H9 (cell line): ENCODE measurements around the gene CSTPP1. TPM values are rescaled to one million over a fixed set of nuclear protein-coding genes. Genes with fewer than 3 reads are reported as not detected.

Experiments
- DNase-seq: peaks from one replicate; pipeline ENCODE4 v3.0.0-alpha.2; 2017
- H2AFZ ChIP-seq: one replicate; pipeline ENCODE4 v1.6.1; 2013; ENCODE audit warnings: mild to moderate bottlenecking, low read length, control low read depth, moderate library complexity
- H2AK5ac ChIP-seq: 2 replicates; pipeline ENCODE4 v1.6.1; 2013; ENCODE audit warnings: low read length, control low read depth, mixed read lengths; ENCODE audit not compliant: insufficient read length
- H2BK120ac ChIP-seq: one replicate; pipeline ENCODE4 v1.6.1; 2013; ENCODE audit warnings: low read depth, mild to moderate bottlenecking, low read length, control low read depth, inconsistent platforms; ENCODE audit not compliant: poor library complexity, severe bottlenecking
- H2BK12ac ChIP-seq: 2 replicates; pipeline ENCODE4 v1.6.1; 2013; ENCODE audit warnings: low read length, control low read depth, mixed read lengths, low read depth; ENCODE audit not compliant: insufficient read length
- H2BK15ac ChIP-seq: 2 replicates; pipeline ENCODE4 v1.6.1; 2013; ENCODE audit warnings: low read depth, low read length, control low read depth
- H2BK20ac ChIP-seq: one replicate; pipeline ENCODE4 v1.6.1; 2013; ENCODE audit warnings: low read depth, mild to moderate bottlenecking, low read length, control low read depth, inconsistent platforms; ENCODE audit not compliant: poor library complexity, severe bottlenecking
- H2BK5ac ChIP-seq: 2 replicates; pipeline ENCODE4 v1.6.1; 2013; ENCODE audit warnings: low read length, control low read depth, mixed read lengths; ENCODE audit not compliant: insufficient read length
- H3K14ac ChIP-seq: 2 replicates; pipeline ENCODE4 v1.6.1; 2013; ENCODE audit warnings: low read length, control low read depth; ENCODE audit not compliant: insufficient read depth
- H3K18ac ChIP-seq: 2 replicates; pipeline ENCODE4 v1.6.1; 2013; ENCODE audit warnings: low read depth, mild to moderate bottlenecking, mixed read lengths, low read length, control low read depth; ENCODE audit not compliant: insufficient read length
- H3K23ac ChIP-seq: 2 replicates; pipeline ENCODE4 v1.6.1; 2013; ENCODE audit warnings: low read length, control low read depth, mixed read lengths, low read depth; ENCODE audit not compliant: insufficient read length
- H3K23me2 ChIP-seq: 2 replicates; pipeline ENCODE4 v1.6.1; 2013; ENCODE audit warnings: low read depth, mild to moderate bottlenecking, mixed read lengths, low read length, control low read depth; ENCODE audit not compliant: insufficient read length, poor library complexity, severe bottlenecking
- H3K27ac ChIP-seq: 2 replicates; pipeline ENCODE4 v1.5.1; 2013; ENCODE audit warnings: low read length, control low read depth, mixed read lengths, low read depth; ENCODE audit not compliant: insufficient read length
- H3K27me3 ChIP-seq: 2 replicates; pipeline ENCODE4 v1.6.1; 2013; ENCODE audit warnings: low read length, control low read depth, inconsistent platforms; ENCODE audit not compliant: insufficient read depth
- H3K4ac ChIP-seq: 2 replicates; pipeline ENCODE4 v1.6.1; 2013; ENCODE audit warnings: low read depth, mild to moderate bottlenecking, control low read depth, inconsistent platforms, low read length, moderate library complexity
- H3K4me1 ChIP-seq: 2 replicates; pipeline ENCODE4 v1.6.1; 2013; ENCODE audit warnings: low read length, control low read depth, inconsistent platforms; ENCODE audit not compliant: insufficient read depth
- H3K4me2 ChIP-seq: 2 replicates; pipeline ENCODE4 v1.6.1; 2013; ENCODE audit warnings: low read length, control low read depth, mixed read lengths; ENCODE audit not compliant: insufficient read length, insufficient read depth
- H3K56ac ChIP-seq: 2 replicates; pipeline ENCODE4 v1.6.1; 2013; ENCODE audit warnings: low read depth, mild to moderate bottlenecking, mixed read lengths, low read length, control low read depth; ENCODE audit not compliant: insufficient read length
- H3K79me1 ChIP-seq: 2 replicates; pipeline ENCODE4 v1.6.1; 2013; ENCODE audit warnings: low read depth, mild to moderate bottlenecking, moderate library complexity, low read length, control low read depth, inconsistent platforms; ENCODE audit not compliant: insufficient read depth, poor library complexity, severe bottlenecking
- H3K79me2 ChIP-seq: 2 replicates; pipeline ENCODE4 v1.6.1; 2013; ENCODE audit warnings: low read length, control low read depth, inconsistent platforms; ENCODE audit not compliant: insufficient read depth
- H3K9ac ChIP-seq: 2 replicates; pipeline ENCODE4 v1.6.1; 2013; ENCODE audit warnings: low read length, control low read depth, mixed read lengths; ENCODE audit not compliant: insufficient read length; ENCODE audit errors: extremely low read depth
- H3K9me3 ChIP-seq: one replicate; pipeline ENCODE4 v1.6.1; 2013; ENCODE audit warnings: low read depth, low read length, inconsistent platforms; ENCODE audit not compliant: control insufficient read depth
- H3T11ph ChIP-seq: one replicate; pipeline ENCODE4 v1.6.1; 2013; ENCODE audit warnings: mild to moderate bottlenecking, low read length, control low read depth, inconsistent platforms
- H4K20me1 ChIP-seq: one replicate; pipeline ENCODE4 v1.6.1; 2013; ENCODE audit not compliant: control insufficient read depth, insufficient read length, insufficient read depth
- H4K5ac ChIP-seq: 2 replicates; pipeline ENCODE4 v1.6.1; 2013; ENCODE audit warnings: low read depth, mild to moderate bottlenecking, mixed read lengths, low read length, control low read depth; ENCODE audit not compliant: insufficient read length
- H4K8ac ChIP-seq: replicated peaks from 2 replicates; pipeline ENCODE4 v1.6.1; 2013; ENCODE audit warnings: low read length, control low read depth, mixed read lengths, low read depth; ENCODE audit not compliant: insufficient read length
- H4K91ac ChIP-seq: 2 replicates; pipeline ENCODE4 v1.6.1; 2013; ENCODE audit warnings: low read depth, mild to moderate bottlenecking, moderate library complexity, mixed read lengths, low read length, control low read depth; ENCODE audit not compliant: insufficient read length
- H3K27ac Mint-ChIP-seq, 3 experiments: 2 replicates in 2 of 3; 3 replicates in 1 of 3; pipeline ENCODE4 v1.8.0; 2020 to 2021; ENCODE audit warnings: mixed read lengths in 3 of 3, mild to moderate bottlenecking in 1 of 3, moderate library complexity in 1 of 3
- H3K27me3 Mint-ChIP-seq: 2 replicates; pipeline ENCODE4 v1.8.0; 2021; ENCODE audit warnings: low read depth, mild to moderate bottlenecking, moderate library complexity, mixed read lengths
- H3K36me3 Mint-ChIP-seq, 3 experiments: 2 replicates in 2 of 3; 3 replicates in 1 of 3; pipeline ENCODE4 v1.8.0; 2020 to 2021; ENCODE audit warnings: low read depth in 3 of 3, mixed read lengths in 3 of 3; ENCODE audit not compliant: insufficient read depth in 1 of 3
- H3K4me1 Mint-ChIP-seq, 2 experiments: 2 replicates each; pipeline ENCODE4 v1.8.0; 2020; ENCODE audit warnings: mixed read lengths in 2 of 2
- H3K4me3 Mint-ChIP-seq, 2 experiments: 2 replicates in 1 of 2; 3 replicates in 1 of 2; pipeline ENCODE4 v1.8.0; 2020 to 2021; ENCODE audit warnings: mild to moderate bottlenecking in 2 of 2, mixed read lengths in 2 of 2, moderate library complexity in 1 of 2
- H3K9me3 Mint-ChIP-seq, 2 experiments: 2 replicates in 1 of 2; 3 replicates in 1 of 2; pipeline ENCODE4 v1.8.0; 2020; ENCODE audit warnings: mild to moderate bottlenecking in 2 of 2, mixed read lengths in 2 of 2, moderate library complexity in 1 of 2
- WGBS: extraction: QIAGEN DNeasy Blood & Tissue Kit; methylation state at CpG from one replicate; pipeline ENCODE4 v1.1.7; 2013; ENCODE audit warnings: missing lambda C conversion rate, low lambda C conversion rate, mixed read lengths; ENCODE audit not compliant: insufficient read length; ENCODE audit errors: extremely low coverage; 5-methylcytosine and 5-hydroxymethylcytosine counted together
- total RNA-seq: library from RNA; stranded (reverse); gene quantifications from 2 replicates; pipeline ENCODE4 v1.2.1, GENCODE V29; 2021
- TF ChIP-seq, protein P1 (sequence below): fragments of 200-600 bp; sonication (generic); conservative IDR thresholded peaks from 3 replicates; pipeline ENCODE4 v1.8.0; 2021; ENCODE audit warnings: antibody characterized with exemption, mild to moderate bottlenecking

CSTPP1 gene
- total RNA-seq, 1 experiment from 2014 or later: 21.2 TPM

DNA sequence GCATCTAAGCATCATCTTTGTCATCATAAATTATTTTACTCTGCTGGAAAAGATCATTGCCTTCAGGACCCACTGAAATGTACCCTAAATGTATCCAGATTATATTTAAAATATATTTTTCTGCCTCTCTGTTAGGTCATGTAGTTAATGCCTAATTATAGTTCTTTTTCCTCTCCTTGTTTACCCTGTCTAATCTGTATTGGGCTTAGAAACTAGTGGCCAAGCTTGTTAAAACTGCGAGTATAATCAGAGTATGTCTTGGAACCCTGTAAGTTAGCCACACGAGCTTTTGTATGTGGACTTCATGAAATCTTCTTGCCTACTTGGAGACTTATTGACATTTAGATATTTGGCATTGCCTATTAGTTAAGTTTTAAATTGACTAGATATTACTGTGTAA lies 184.5 kb downstream of the CSTPP1 start:
- Mint-ChIP-seq H3K27ac (no peak overlapping the region), H3K4me3 (no peak overlapping the region), H3K9me3 (peaks cover 3 to 10% of the 10 kb centered on the region in 2 experiments; a peak in 2 of 5 replicates), H3K27me3 (peaks cover 3% of the 10 kb centered on the region; the same call in 1 of the 2 replicates), H3K36me3 (peaks cover 0 to 4% (median 0%) of the 10 kb centered on the region in 3 experiments; a peak in 3 of 7 replicates), H3K4me1 (peaks cover 9% of the 10 kb centered on the region in 2 experiments; a peak in 3 of 4 replicates)
- H3K4me2 ChIP-seq: no peak overlapping the region
- TF ChIP-seq, protein P1, sequence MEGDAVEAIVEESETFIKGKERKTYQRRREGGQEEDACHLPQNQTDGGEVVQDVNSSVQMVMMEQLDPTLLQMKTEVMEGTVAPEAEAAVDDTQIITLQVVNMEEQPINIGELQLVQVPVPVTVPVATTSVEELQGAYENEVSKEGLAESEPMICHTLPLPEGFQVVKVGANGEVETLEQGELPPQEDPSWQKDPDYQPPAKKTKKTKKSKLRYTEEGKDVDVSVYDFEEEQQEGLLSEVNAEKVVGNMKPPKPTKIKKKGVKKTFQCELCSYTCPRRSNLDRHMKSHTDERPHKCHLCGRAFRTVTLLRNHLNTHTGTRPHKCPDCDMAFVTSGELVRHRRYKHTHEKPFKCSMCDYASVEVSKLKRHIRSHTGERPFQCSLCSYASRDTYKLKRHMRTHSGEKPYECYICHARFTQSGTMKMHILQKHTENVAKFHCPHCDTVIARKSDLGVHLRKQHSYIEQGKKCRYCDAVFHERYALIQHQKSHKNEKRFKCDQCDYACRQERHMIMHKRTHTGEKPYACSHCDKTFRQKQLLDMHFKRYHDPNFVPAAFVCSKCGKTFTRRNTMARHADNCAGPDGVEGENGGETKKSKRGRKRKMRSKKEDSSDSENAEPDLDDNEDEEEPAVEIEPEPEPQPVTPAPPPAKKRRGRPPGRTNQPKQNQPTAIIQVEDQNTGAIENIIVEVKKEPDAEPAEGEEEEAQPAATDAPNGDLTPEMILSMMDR: no peak
- H4K5ac ChIP-seq: no peak overlapping the region
- H3K14ac ChIP-seq: no peak overlapping the region
- no peak overlapping the region for H2AK5ac ChIP-seq
- H3K4ac ChIP-seq: no peak overlapping the region
- no peaks in the 10 kb centered on the region for H3K79me2 ChIP-seq
- no peak overlapping the region for H3K56ac ChIP-seq
- H2BK12ac ChIP-seq: no peak overlapping the region
- H3K9ac ChIP-seq: no peak overlapping the region
- no peak overlapping the region for H4K8ac ChIP-seq
- H4K20me1 ChIP-seq: no peaks in the 10 kb centered on the region
- no peak overlapping the region for H2BK15ac ChIP-seq
- H4K91ac ChIP-seq: no peak overlapping the region
- H3K4me1 ChIP-seq: no peaks in the 10 kb centered on the region; the same call in 1 of the 2 replicates
- no peaks in the 10 kb centered on the region for H3K9me3 ChIP-seq
- no peak overlapping the region for H3T11ph ChIP-seq
- no peak overlapping the region for H2BK5ac ChIP-seq
- WGBS: no CpG with 5 or more reads among the region's 2 CpGs
- no peaks in the 10 kb centered on the region for H3K27me3 ChIP-seq
- H2BK20ac ChIP-seq: no peak overlapping the region
- no peak overlapping the region for H2AFZ ChIP-seq
- H3K79me1 ChIP-seq: no peaks in the 10 kb centered on the region
- no peak overlapping the region for H3K23ac ChIP-seq
- DNase-seq: no peak
- H3K27ac ChIP-seq: no peak overlapping the region
- H2BK120ac ChIP-seq: no peak overlapping the region
- no peaks in the 10 kb centered on the region for H3K23me2 ChIP-seq
- H3K18ac ChIP-seq: no peak overlapping the region
